B cell (primary cell): Measurements from ENCODE around the gene NUDT16L1. TPM values are rescaled to one million over a fixed set of nuclear protein-coding genes. Genes with fewer than 3 reads are reported as not detected.

Experiments
- ATAC-seq: fragments of 200-7000 bp; cut with Tn5 transposase; one replicate; pipeline ENCODE4 v1.10.0; 2021; ENCODE audit warnings: low read depth, mild to moderate bottlenecking, moderate number of reproducible peaks, moderate library complexity
- CTCF ChIA-PET: fragments of 350-600 bp; sonication (Branson Sonifier 250); formaldehyde crosslinking; loops from one replicate; lab custom pipeline; 2021; ENCODE audit warnings: antibody characterized with exemption, inconsistent platforms; lab: Charles Lee
- POLR2A ChIA-PET: fragments of 350-600 bp; sonication (Branson Sonifier 250); formaldehyde crosslinking; loops from one replicate; lab custom pipeline; 2021; ENCODE audit warnings: antibody characterized with exemption; lab: Charles Lee
- DNase-seq: peaks from one replicate; pipeline ENCODE4 v3.0.0; 2013
- H2AFZ ChIP-seq: 2 replicates; pipeline ENCODE4 v1.6.1; 2012; ENCODE audit warnings: mild to moderate bottlenecking, low read depth, low read length; ENCODE audit not compliant: insufficient read depth, poor library complexity, severe bottlenecking
- H3K27ac ChIP-seq, 2 donors: 1 replicate in 1 of 2; 2 replicates in 1 of 2; pipeline ENCODE4 v1.5.1; 2012 to 2013; ENCODE audit warnings: low read length in 2 of 2, mild to moderate bottlenecking in 2 of 2, moderate library complexity in 1 of 2
- H3K27me3 ChIP-seq, 4 experiments: fragments of 200-600 bp in 1 of 4; sonication (generic) in 1 of 4; replicated peaks in 1 of 4; 1 replicate in 2 of 4; 2 replicates in 2 of 4; pipeline versions ENCODE4 v1.6.1 to v1.7.0; 2013 to 2016; ENCODE audit warnings: low read length in 3 of 4, mild to moderate bottlenecking in 2 of 4, mixed read lengths in 1 of 4, moderate library complexity in 1 of 4; ENCODE audit not compliant: insufficient read depth in 4 of 4, control insufficient read depth in 3 of 4; ENCODE audit errors: control extremely low read depth in 1 of 4
- H3K36me3 ChIP-seq, 2 experiments: replicated peaks in 1 of 2; 1 replicate in 1 of 2; 2 replicates in 1 of 2; pipeline versions ENCODE4 v1.6.1 to v1.7.1; 2013; ENCODE audit warnings: low read length in 1 of 2; ENCODE audit not compliant: insufficient read depth in 2 of 2, control insufficient read depth in 1 of 2; ENCODE audit errors: control extremely low read depth in 1 of 2, extremely low read depth in 1 of 2
- H3K4me1 ChIP-seq, 2 donors: fragments of 200-600 bp in 1 of 2; sonication (generic) in 1 of 2; 1 replicate in 1 of 2; 2 replicates in 1 of 2; pipeline versions ENCODE4 v1.5.1 to v1.6.1; 2013 to 2017; ENCODE audit warnings: low read length in 2 of 2; ENCODE audit not compliant: control insufficient read depth in 2 of 2, insufficient read depth in 2 of 2
- H3K4me2 ChIP-seq: replicated peaks from 2 replicates; pipeline ENCODE3; 2012; ENCODE audit warnings: mild to moderate bottlenecking, low read depth, low read length; ENCODE audit not compliant: poor library complexity, severe bottlenecking
- H3K4me3 ChIP-seq, 5 experiments: fragments of 200-600 bp in 1 of 5; sonication (generic) in 1 of 5; 1 replicate in 3 of 5; 2 replicates in 2 of 5; pipeline versions ENCODE4 v1.5.1 to v1.7.0; 2011 to 2016; ENCODE audit warnings: low read length in 4 of 5, mild to moderate bottlenecking in 4 of 5, low read depth in 2 of 5, control low read depth in 1 of 5, moderate library complexity in 1 of 5; ENCODE audit not compliant: insufficient read depth in 1 of 5; ENCODE audit errors: control extremely low read depth in 1 of 5, extremely low read depth in 1 of 5
- H3K79me2 ChIP-seq: fragments of 200-600 bp; sonication (generic); one replicate; pipeline ENCODE4 v1.6.0; 2016; ENCODE audit warnings: low read length; ENCODE audit not compliant: control insufficient read depth, insufficient read depth
- H3K9ac ChIP-seq: fragments of 200-600 bp; sonication (generic); 2 replicates; pipeline ENCODE4 v1.6.1; 2017; ENCODE audit warnings: mild to moderate bottlenecking, low read length, moderate library complexity
- H3K9me3 ChIP-seq, 3 donors: one replicate each; pipeline versions ENCODE4 v1.6.1 to v1.7.1; 2013; ENCODE audit warnings: low read length in 2 of 3; ENCODE audit not compliant: control insufficient read depth in 2 of 3, insufficient read depth in 1 of 3; ENCODE audit errors: control extremely low read depth in 1 of 3
- H4K20me1 ChIP-seq: 2 replicates; pipeline ENCODE4 v1.6.0; 2012; ENCODE audit warnings: mild to moderate bottlenecking, low read length; ENCODE audit not compliant: insufficient read depth, control insufficient read depth, poor library complexity, severe bottlenecking
- H3K27ac Mint-ChIP-seq: one replicate; pipeline ENCODE4 v1.8.0; 2021; ENCODE audit warnings: mixed read lengths
- H3K27me3 Mint-ChIP-seq: one replicate; pipeline ENCODE4 v1.8.0; 2021; ENCODE audit warnings: mixed read lengths
- H3K4me1 Mint-ChIP-seq: one replicate; pipeline ENCODE4 v1.8.0; 2021; ENCODE audit warnings: mixed read lengths
- H3K4me3 Mint-ChIP-seq: one replicate; pipeline ENCODE4 v1.8.0; 2021; ENCODE audit warnings: mixed read lengths
- H3K9me3 Mint-ChIP-seq: one replicate; pipeline ENCODE4 v1.8.0; 2022; ENCODE audit warnings: mixed read lengths; ENCODE audit not compliant: insufficient read depth
- EZH2 ChIP-seq: IDR thresholded peaks from 2 replicates; pipeline ENCODE4 v1.6.1; 2012; ENCODE audit warnings: borderline replicate concordance, low read depth, mild to moderate bottlenecking, moderate library complexity, low read length; ENCODE audit not compliant: insufficient read depth, poor library complexity, severe bottlenecking
- WGBS: methylation state at CpG from one replicate; pipeline ENCODE4 v1.1.5; 2013; ENCODE audit warnings: missing lambda C conversion rate; ENCODE audit not compliant: insufficient coverage; 5-methylcytosine and 5-hydroxymethylcytosine counted together
- intact Hi-C: fragments of 100-400 bp; cut with micrococcal nuclease; formaldehyde crosslinking; loops from one replicate; pipeline ENCODE4 v1.10.0; 2022
- polyA minus RNA-seq: library from RNA; depleted of rRNA, polyadenylated mRNA; stranded (reverse); fragments of >200 nt; gene quantifications from 2 replicates; pipeline ENCODE4 v1.2.3, GENCODE V29; 2012
- polyA plus RNA-seq: library from polyadenylated mRNA; depleted of rRNA; stranded (reverse); fragments of >200 nt; gene quantifications from 2 replicates; pipeline ENCODE4 v1.2.3, GENCODE V29; 2012
- total RNA-seq, 2 donors: library from RNA; stranded (reverse); fragments of 120-200 nt in 1 of 2; gene quantifications; 1 replicate in 1 of 2; 2 replicates in 1 of 2; pipeline versions ENCODE4 v1.2.3 to v1.2.4, GENCODE V29; 2013 to 2022
- TF ChIP-seq, protein P1 (sequence below): fragments of 200-600 bp; IDR thresholded peaks from one replicate; pipeline ENCODE4 v1.8.0; 2022; ENCODE audit warnings: antibody characterized with exemption, mild to moderate bottlenecking

The NUDT16L1 gene
- total RNA-seq (38.5 and 43.2 TPM in 2 replicates), polyA plus RNA-seq (47.1 and 59.2 TPM in 2 replicates), polyA minus RNA-seq (36.0 and 45.9 TPM in 2 replicates)
- total RNA-seq (2013) = 27.2 TPM

DNA sequence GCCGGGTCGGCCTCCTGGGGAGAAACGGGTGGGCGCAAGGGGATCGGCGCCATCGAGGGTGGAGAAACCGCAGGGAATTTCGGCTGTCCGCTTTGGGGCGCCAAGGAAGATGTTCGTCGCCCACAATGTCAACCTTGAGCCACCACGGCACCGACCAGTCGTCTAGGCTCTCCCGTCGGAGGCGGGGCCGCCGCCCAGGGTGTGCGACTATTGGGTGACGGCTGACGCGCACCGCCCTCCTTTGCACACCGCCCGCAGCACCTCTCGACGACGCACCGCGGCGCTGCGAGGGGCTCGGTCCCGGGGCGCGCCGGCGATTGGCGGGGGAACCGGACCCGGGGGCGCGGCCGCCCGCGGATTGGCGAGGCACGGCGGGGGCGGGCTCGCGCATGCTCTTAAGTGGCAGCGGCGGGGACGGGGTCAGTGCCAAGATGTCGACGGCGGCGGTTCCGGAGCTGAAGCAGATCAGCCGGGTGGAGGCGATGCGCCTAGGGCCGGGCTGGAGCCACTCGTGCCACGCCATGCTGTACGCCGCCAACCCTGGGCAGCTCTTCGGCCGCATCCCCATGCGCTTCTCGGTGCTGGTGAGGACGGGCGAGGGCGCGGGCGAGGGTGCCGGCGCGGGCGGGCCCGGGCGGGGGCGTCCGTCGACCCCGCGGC, at the start of gene NUDT16L1:
NUDT16L1 (plus strand) TSS at position 267 of the 660 bp plus-strand sequence; CDS start at position 432, 165 bp downstream.
- under 1% methylated on average over 91 of the region's 91 CpGs for WGBS
- intact Hi-C loops = loop anchor here (1.0 to 5.0 kb wide), 8 partner anchors 69 to 421 kb away; partner anchors contain the start of genes GLYR1, HMOX2, MGRN1 and ROGDI
- CTCF ChIA-PET = no interaction called here
- Histone ChIP-seq H3K4me1 (peaks cover 15 to 19% of the 10 kb centered on the region in 2 donors), H4K20me1 (peaks cover 13% of the 10 kb centered on the region), H3K9ac (peak within 1 kb of the TSS; percentile 93), H3K36me3 (peaks cover 0 to 26% of the 10 kb centered on the region in 2 experiments), H3K79me2 (peaks cover 16% of the 10 kb centered on the region), H3K4me3 (peak within 1 kb of the TSS; percentile 50 to 85 (median 81)), H3K27ac (peak within 1 kb of the TSS; percentile 34 to 87), H3K9me3 (no peaks in the 10 kb centered on the region), H2AFZ (peak within 1 kb of the TSS; percentile 84), H3K27me3 (no peaks in the 10 kb centered on the region), H3K4me2 (peak within 1 kb of the TSS; percentile 92)
- TF ChIP-seq, protein P1, sequence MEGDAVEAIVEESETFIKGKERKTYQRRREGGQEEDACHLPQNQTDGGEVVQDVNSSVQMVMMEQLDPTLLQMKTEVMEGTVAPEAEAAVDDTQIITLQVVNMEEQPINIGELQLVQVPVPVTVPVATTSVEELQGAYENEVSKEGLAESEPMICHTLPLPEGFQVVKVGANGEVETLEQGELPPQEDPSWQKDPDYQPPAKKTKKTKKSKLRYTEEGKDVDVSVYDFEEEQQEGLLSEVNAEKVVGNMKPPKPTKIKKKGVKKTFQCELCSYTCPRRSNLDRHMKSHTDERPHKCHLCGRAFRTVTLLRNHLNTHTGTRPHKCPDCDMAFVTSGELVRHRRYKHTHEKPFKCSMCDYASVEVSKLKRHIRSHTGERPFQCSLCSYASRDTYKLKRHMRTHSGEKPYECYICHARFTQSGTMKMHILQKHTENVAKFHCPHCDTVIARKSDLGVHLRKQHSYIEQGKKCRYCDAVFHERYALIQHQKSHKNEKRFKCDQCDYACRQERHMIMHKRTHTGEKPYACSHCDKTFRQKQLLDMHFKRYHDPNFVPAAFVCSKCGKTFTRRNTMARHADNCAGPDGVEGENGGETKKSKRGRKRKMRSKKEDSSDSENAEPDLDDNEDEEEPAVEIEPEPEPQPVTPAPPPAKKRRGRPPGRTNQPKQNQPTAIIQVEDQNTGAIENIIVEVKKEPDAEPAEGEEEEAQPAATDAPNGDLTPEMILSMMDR = no peak
- TF ChIP-seq EZH2 = no peak
- DNase-seq = peak; percentile 97
- Mint-ChIP-seq H3K27me3 (no peaks in the 10 kb centered on the region), H3K27ac (peak within 1 kb of the TSS; percentile 90), H3K4me3 (peak within 1 kb of the TSS; percentile 91), H3K4me1 (peaks cover 22% of the 10 kb centered on the region), H3K9me3 (no peaks in the 10 kb centered on the region)
- POLR2A ChIA-PET = interaction anchor here (0.6 to 2.1 kb wide), 8 partner anchors 41 to 421 kb away, joined by 3 to 17 read pairs (median 4); partner anchors contain the start of genes ANKS3, DNAAF8, MGRN1 and TFAP4
- ATAC-seq = peak; percentile 95
